HK-2 (cell line): ENCODE measurements around the gene AHCYL1.

Source experiments
- DNase-seq: peaks from one replicate; pipeline ENCODE4 v3.0.0-alpha.2; 2018; ENCODE audit not compliant: unreplicated experiment

Gene AHCYL1

DNA sequence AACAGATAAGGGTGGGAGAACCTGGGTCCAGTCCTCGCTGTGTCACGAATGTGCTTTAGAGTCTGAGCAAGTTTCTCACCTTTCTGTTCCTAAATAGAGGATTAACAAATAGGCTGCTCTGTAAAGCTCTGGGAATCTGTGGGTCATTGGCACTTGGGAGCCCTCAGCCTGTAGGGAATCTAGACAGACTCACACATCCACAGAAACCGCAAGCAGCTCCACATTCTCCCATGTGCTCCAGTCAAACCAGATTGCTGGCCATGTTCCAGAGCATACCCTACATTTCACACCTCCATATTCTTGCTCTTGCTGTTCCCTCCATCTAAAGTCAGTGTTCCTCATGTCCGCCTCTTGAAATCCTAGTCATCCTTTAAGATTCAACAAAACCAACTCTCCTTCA is 7.8 kb upstream of the AHCYL1 start:
- no peak for DNase-seq

DNA sequence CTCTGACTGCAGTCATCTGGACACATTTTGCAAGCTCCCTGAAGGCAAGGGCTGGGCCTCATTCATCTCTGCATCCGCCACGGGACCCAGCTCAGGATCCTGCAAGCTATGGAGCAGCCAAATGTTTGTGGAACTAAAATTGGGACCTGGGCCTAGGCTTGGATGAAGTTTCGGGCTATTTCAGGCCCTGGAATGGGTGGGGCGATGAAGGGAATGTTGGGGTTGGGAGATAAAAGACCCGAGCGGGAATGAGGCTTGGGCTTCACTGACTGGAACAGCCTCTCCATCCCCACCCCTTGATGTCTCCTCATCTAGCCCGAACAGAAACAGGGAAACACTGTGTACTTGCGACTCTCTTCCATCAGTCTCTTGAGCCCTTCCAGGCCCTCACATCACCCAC is 7.3 kb upstream of the AHCYL1 start:
- DNase-seq, result no peak

DNA sequence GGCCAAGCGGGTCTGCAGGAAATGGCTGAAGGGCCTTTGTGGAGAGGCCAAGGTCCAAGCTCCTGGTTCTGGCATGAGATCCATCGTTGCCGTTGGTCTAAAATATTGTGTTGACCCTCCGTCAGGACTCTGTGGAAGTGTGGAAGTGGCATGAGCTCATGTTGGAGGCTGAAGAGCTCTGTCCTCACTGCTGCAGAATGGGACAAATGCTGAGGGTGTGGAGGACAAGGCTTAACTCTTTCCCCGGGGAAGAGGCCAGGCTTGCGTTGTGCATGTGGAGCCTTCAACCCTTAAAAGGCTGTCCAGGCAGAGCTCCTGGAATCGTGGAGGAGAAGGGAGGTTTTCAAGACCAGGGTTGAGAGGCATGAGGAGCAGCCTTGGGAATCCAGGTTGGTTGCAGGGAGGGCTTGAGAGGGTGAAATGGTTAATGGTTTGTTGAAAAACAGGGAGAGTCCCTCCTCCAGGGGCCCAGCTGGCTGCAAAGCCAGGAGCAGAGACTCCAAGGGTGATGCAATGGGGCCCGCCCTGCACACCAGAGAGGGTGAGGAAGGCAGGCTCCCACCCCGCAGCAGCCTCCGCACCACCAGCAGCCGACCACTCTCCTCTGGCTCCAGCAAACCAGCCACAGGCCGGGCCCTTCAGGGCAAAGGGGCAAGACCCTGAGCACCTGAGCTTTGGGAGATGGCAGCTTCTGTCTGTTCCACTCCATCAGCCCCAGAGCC is 6.7 kb upstream of the AHCYL1 start:
- DNase-seq, result no peak

- no peak for DNase-seq
These were observed 5.6 kb upstream of the AHCYL1 start for GRCh38 chr1:109978761-109979488.

DNA sequence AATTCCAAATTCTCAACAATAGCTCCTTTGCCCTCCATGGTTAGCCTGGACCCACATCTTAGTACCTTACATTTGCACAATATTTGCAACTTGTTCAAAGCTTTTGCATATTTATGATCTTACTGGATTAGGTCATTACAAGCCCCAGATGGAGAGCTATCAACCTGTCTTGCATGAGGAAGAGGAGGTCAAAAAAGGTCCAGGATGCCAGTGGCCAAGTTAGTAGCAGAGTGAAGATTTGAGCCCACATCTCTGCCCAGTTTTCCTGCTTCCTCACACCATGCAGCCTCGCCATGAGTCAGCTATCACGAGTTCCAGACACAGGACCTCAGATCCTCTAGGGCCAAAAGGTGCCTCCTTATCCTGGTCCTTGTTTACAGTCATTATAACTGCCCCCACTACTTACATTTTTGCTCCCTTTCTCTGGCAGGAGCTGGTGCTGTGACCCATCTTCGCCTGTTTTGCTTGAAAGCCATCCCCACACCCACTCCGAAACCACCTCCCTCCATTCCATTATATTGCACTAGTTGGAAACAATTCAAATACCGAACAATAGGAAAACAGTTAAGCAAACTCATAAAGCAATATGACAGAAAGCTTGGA is 5.0 kb upstream of the AHCYL1 start:
- peak; percentile 38 for DNase-seq

DNA sequence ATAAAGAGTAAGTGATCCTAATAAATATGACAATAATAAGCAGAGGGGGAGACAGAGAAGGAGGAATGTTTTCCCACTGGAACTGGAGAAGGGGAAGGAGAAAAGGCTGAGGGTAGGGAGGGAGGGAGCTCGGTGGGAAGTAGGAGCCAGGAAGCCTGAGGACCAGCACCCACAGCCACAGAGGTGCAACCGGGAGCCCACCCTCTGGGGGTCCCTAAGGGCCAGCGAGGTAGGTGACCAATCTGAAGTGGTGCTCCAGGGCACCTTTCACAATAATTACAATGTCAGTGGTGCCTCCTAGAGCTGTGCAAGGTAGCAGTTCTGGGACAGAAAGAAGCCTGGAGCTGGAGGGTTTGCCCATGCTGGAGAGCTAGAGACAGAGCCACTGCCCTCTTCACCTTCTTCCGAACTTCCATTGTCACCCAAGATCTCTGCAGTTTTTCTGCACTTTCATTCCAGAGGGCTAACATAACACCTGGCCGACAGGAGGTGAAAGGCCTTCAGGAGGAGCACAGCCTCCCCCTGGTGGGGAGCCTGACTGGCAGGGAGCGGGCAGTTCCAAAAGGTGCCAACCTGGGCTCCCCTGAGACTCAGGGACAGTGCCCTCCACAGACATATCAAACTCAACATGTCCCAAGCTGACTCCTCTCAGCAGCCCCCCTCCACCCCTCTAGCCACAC is 4.1 kb upstream of the AHCYL1 start:
- peak; percentile 52 for DNase-seq

- no peak for DNase-seq
These were observed 3.6 kb upstream of the AHCYL1 start for GRCh38 chr1:109981004-109981335.

DNA sequence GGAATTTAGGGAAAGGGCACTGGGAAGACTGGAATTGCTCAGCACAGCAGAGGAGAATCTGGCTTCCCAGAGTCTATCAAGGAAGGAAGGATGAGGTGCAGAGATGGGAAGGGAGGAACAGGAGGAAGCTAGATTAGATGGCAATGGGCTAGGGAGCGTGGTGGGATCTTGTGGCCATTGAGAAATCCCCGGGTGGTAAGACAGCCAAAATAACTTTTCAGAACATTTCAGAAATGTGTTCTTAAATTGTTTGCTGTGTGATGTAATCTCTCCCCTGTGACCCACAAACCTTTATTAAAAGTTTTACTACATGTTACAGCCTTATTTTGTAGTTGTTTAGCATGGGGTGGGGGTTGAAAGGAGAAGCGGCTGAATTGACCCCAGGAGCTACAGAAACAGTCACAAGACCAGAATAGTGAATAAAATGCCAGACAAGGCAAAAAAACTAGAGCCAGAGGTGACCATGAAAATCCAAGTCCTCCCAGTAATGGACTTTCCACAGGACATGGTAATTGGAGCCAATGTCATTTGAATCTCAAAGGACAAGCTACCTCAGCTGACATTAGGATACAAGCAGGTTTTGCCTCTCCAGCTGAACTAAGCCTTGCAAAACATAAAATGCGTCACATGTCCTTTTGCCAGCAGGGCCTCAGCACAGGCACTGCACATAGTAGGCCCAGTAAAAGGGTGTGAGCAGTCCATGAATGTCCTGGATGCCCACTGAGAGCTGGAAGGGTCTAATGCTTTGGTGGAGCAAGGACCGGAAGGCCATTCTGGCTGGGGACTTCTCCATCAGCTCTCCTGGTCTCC is 980 bp upstream of the AHCYL1 start:
- DNase-seq, result no peak

DNA sequence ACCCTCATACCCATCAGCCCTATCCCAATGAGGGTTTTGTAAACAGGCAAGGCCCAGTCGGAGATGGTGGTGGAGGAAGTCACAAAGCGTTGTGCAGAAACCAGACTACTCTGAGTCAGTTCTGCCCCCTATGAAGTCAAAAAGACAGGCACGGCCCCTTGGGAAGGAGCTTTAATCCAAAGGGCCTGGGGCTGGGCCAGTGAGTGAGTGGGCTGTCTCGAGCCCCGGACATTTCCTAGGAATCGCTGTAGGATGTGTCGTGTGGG is 442 bp upstream of the AHCYL1 start:
- DNase-seq, result no peak

- peak; percentile 29 for DNase-seq
These were observed 885 bp downstream of the AHCYL1 start for GRCh38 chr1:109985247-109986053.

GRCh38 chr1:109986054-109986444 is 1.5 kb downstream of the AHCYL1 start:
- DNase-seq, result no peak

GRCh38 chr1:109988349-109988914 is 3.9 kb downstream of the AHCYL1 start:
- DNase-seq, result no peak

GRCh38 chr1:109989506-109990301 is 5.1 kb downstream of the AHCYL1 start:
- no peak for DNase-seq

DNA sequence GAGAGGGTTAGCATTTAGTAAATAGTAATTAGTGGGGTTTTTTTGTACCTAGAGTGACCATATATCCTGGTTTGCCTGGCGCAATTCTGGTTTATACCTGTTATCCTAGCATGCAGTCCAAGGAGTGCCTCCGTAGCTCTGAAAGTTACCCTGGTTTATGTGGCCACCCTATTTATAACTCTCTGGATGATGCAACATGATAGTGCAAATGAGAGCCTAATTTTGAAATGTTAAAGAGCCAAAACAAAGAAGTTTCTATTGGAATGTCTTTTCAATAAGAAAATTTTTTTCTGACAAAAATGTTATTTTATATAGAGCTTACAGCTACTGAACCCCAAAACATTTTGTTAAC is 5.7 kb downstream of the AHCYL1 start:
- DNase-seq, result no peak

DNA sequence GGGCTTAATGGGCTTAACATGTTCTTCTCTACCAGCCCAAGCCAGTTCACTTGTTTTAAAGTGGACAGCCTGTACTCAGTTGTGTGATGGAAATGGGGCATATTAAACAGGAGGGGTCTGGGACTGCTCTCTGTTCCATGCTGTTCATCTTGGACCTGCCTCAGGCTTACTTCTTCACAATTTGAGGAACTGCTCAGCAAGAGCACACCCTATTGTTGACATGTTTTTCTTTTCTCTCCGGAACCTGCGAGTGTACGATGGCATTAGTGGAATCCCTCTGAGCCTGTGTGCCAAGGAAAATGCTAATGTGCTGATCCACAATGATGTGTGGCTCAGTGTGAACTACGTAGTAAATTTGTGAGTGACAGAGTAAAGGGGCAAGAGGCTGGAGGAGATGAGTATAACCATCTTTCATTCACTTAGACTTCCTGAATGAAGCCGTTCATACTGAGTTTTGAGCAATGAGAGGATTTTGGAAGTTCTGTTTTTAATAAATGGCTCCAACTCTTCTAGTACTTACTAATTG is 6.9 kb downstream of the AHCYL1 start:
- DNase-seq, result no peak

DNA sequence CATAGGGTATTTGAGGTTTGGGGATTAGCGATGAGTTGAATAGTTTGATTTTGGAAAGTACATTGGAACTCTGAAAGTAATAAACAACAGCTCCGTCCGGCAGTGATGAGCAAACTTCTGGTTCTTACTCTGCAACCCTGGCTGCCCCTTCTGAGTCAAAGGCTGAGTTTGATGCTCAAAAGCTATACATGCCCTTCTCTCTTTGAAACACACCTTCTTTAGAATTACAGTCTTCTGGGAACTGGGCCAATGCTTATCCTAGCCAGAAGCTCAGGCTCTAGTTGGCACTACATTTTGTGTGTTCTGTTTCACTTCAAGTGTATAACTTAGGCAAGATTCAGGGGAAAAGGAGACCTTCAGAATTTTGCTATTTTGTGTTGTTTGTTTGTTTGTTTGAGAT is 9.3 kb downstream of the AHCYL1 start:
- DNase-seq, result no peak

GRCh38 chr1:109994654-109995053 is 10.1 kb downstream of the AHCYL1 start:
- no peak for DNase-seq

DNA sequence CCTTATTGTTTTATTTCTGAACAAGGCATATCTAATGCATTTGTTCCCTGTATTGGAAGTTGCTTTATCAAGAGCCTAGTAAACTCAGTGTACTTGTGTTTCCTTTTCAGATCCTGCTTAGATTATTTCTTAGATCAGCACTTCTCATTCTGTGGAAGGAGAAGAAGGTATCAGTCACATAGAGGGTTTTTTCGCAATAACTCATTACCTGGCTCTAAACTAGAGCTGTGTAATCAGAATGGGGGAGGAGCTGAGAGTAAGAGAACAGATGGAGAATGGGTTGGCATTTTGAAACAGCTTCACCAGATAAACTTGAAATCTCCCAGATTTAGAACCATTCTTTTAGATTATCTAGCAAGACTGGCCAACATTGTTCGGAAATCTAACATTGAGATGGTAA is 11.0 kb downstream of the AHCYL1 start:
- DNase-seq, result no peak

DNA sequence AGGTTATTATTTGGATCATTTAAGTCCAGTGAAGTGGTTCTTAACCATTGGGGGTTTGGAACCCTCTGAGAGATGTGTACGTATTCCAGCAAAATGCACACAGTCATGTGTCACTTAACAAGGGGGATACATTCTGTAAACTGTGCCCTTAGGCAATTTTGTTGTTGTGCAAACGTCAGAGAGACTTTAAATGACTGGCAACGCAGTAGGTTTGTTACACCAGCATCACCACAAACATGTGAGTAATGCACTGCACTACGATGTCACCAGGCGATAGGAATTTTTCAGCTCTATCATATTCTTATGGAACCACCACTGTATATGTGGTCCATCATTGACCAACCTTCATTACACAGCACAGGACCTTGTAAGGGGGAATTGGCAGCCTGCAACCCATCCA is 11.9 kb downstream of the AHCYL1 start:
- DNase-seq, result no peak
